ENCODE data around the gene PIEZO1. TPM values are rescaled to one million over a fixed set of nuclear protein-coding genes. Genes with fewer than 3 reads are reported as not detected.

The PIEZO1 gene
- polyA plus RNA-seq, 1 experiment = 139 TPM

GRCh38 chr16:88715312-88716190, 69.5 kb downstream of the PIEZO1 start:
- Histone ChIP-seq H3K4me3 (ENCODE audit: low read depth, low read length) (no peak overlapping the region), H3K27me3 (ENCODE audit: control insufficient read depth, insufficient read depth, low read length) (no peaks in the 10 kb centered on the region), H3K36me3 (ENCODE audit: control insufficient read depth, insufficient read depth, low read length) (peaks cover 51% of the 10 kb centered on the region)
- ChIA-PET CTCF (interaction anchor here (0.6 to 2.5 kb wide), 3 partner anchors 22 to 136 kb away, joined by 3 to 10 read pairs (median 3); no protein-coding TSS in a partner anchor), POLR2A (no interaction called here)
- no peak for DNase-seq (ENCODE audit: low read depth)
- TF ChIP-seq CTCF (IDR thresholded peaks at IDR 0.05; ENCODE audit: insufficient read depth, low read depth, low read length) = no peak

GRCh38 chr16:88714420-88715302, 70.4 kb downstream of the PIEZO1 start:
- Histone ChIP-seq H3K4me3 (ENCODE audit: low read depth, low read length) (no peak overlapping the region), H3K36me3 (ENCODE audit: control insufficient read depth, insufficient read depth, low read length) (peaks cover 48% of the 10 kb centered on the region), H3K27me3 (ENCODE audit: control insufficient read depth, insufficient read depth, low read length) (no peaks in the 10 kb centered on the region)
- CTCF ChIA-PET = interaction anchor here (0.6 to 2.5 kb wide), 2 partner anchors 23 to 24 kb away, joined by 3 to 10 read pairs; no protein-coding TSS in a partner anchor
- POLR2A ChIA-PET = no interaction called here
- no peak for TF ChIP-seq CTCF (IDR thresholded peaks at IDR 0.05; ENCODE audit: insufficient read depth, low read depth, low read length)
- no peak for DNase-seq (ENCODE audit: low read depth)

GRCh38 chr16:88713568-88714419, 71.2 kb downstream of the PIEZO1 start:
- no peak for TF ChIP-seq CTCF (IDR thresholded peaks at IDR 0.05; ENCODE audit: insufficient read depth, low read depth, low read length)
- no peak overlapping the region for H3K4me3 ChIP-seq (ENCODE audit: low read depth, low read length)
- POLR2A ChIA-PET = no interaction called here
- CTCF ChIA-PET = interaction anchor here (2.5 kb wide), 1 partner anchor 24 kb away, joined by 10 read pairs; no protein-coding TSS in a partner anchor
- peaks cover 41% of the 10 kb centered on the region for H3K36me3 ChIP-seq (ENCODE audit: control insufficient read depth, insufficient read depth, low read length)
- no peaks in the 10 kb centered on the region for H3K27me3 ChIP-seq (ENCODE audit: control insufficient read depth, insufficient read depth, low read length)
- no peak for DNase-seq (ENCODE audit: low read depth)

- H3K27me3 ChIP-seq (ENCODE audit: control insufficient read depth, insufficient read depth, low read length) = no peaks in the 10 kb centered on the region
- POLR2A ChIA-PET = no interaction called here
These were observed 72.0 kb downstream of the PIEZO1 start for GRCh38 chr16:88713054-88713453.

More at GRCh38 chr16:88713054-88713453, 72.0 kb downstream of the PIEZO1 start:
- CTCF ChIA-PET = no interaction called here
- no peak for DNase-seq (ENCODE audit: low read depth)
- no peak overlapping the region for H3K4me3 ChIP-seq (ENCODE audit: low read depth, low read length)
- peaks cover 35% of the 10 kb centered on the region for H3K36me3 ChIP-seq (ENCODE audit: control insufficient read depth, insufficient read depth, low read length)
- no peak for TF ChIP-seq CTCF (IDR thresholded peaks at IDR 0.05; ENCODE audit: insufficient read depth, low read depth, low read length)

All from BJ (cell line).